ENCODE results near the gene NGRN. TPM values are rescaled to one million over a fixed set of nuclear protein-coding genes. Genes with fewer than 3 reads are reported as not detected.

NGRN gene
- total RNA-seq: 124 and 139 TPM in 2 replicates

GRCh38 chr15:90265271-90266060, at the start of gene NGRN:
Gene NGRN, plus strand, starts transcription at chr15:90265672. Its CDS starts 41 bp downstream, at chr15:90265713.
- Histone ChIP-seq H3K27me3 (ENCODE audit: control insufficient read depth, insufficient read depth, low read length) (no peaks in the 10 kb centered on the region), H3K36me3 (ENCODE audit: control insufficient read depth, insufficient read depth, low read length) (no peaks in the 10 kb centered on the region), H3K4me3 (ENCODE audit: low read depth, low read length) (peak within 1 kb of the TSS; percentile 71)
- DNase-seq (ENCODE audit: low read depth): peak; percentile 63
- TF ChIP-seq CTCF (IDR thresholded peaks at IDR 0.05; ENCODE audit: insufficient read depth, low read length, poor library complexity, severe bottlenecking): no peak

DNA sequence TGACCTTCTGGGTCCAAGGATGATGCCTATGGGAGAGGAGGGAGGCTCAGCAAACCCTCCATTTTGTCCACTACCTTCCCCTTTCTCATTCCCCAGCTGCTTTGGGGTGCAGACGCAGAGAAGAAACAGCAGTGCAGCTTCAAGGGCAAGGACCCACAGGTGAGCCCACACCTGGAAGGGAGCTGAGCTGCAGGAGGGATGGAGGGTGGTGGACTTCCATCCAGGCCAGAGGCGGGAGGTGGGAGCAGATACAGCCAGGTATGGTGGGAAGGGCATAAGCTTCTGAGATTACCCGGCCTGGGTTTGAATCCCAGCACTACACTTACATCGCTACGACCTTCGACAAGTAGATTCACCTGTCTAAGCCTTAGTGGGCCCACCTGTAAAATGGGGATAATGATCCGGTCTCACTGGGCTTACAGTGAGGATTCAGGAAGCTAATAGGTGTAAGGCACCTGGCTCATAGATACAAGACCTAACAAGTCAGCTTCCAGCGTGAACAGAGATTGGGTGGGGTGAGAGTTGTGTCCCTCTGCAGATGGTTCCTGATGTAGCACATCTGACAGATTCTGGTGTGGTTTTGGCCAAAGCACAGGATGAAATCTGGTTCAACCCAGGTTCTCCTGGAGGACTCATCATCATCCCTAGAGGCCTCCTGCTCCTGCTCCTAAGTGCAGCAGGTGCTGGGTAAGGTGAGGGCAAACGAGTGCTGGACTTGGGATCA, 47.6 kb upstream of the NGRN start:
- Histone ChIP-seq H3K4me3 (ENCODE audit: low read depth, low read length) (no peak overlapping the region), H3K27me3 (ENCODE audit: control insufficient read depth, insufficient read depth, low read length) (no peaks in the 10 kb centered on the region), H3K36me3 (ENCODE audit: control insufficient read depth, insufficient read depth, low read length) (peaks cover 3% of the 10 kb centered on the region)
- TF ChIP-seq CTCF (IDR thresholded peaks at IDR 0.05; ENCODE audit: insufficient read depth, low read length, poor library complexity, severe bottlenecking): no peak
- no peak for DNase-seq (ENCODE audit: low read depth)

- Histone ChIP-seq H3K4me3 (ENCODE audit: low read depth, low read length) (no peak overlapping the region), H3K27me3 (ENCODE audit: control insufficient read depth, insufficient read depth, low read length) (no peaks in the 10 kb centered on the region), H3K36me3 (ENCODE audit: control insufficient read depth, insufficient read depth, low read length) (peaks cover 3% of the 10 kb centered on the region)
- peak; percentile 75 for TF ChIP-seq CTCF (IDR thresholded peaks at IDR 0.05; ENCODE audit: insufficient read depth, low read length, poor library complexity, severe bottlenecking)
- no peak for DNase-seq (ENCODE audit: low read depth)
These were observed 45.9 kb upstream of the NGRN start for GRCh38 chr15:90219421-90220141.

DNA sequence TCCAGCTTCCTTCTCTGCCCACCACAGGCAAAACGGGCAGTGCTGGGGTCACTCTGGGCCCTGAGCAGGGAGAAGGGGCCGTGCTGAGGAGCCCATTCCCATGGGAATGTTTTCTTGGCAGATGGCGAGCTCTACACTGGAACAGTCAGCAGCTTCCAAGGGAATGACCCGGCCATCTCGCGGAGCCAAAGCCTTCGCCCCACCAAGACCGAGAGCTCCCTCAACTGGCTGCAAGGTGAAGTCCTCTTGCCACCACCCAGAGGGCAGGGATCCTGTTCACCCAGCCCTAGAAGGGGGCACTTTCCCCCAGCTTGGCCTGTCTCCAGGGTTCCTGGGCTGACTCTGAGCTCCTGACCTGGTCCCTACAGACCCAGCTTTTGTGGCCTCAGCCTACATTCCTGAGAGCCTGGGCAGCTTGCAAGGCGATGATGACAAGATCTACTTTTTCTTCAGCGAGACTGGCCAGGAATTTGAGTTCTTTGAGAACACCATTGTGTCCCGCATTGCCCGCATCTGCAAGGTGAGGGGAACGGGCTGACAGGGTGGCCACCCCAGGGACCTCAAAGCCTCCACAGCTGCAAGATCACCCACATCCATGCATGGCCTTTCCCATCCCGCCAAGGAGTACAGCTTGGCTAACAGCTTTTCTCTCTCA, 44.1 kb upstream of the NGRN start:
- Histone ChIP-seq H3K4me3 (ENCODE audit: low read depth, low read length) (no peak overlapping the region), H3K36me3 (ENCODE audit: control insufficient read depth, insufficient read depth, low read length) (peaks cover 4% of the 10 kb centered on the region), H3K27me3 (ENCODE audit: control insufficient read depth, insufficient read depth, low read length) (no peaks in the 10 kb centered on the region)
- TF ChIP-seq CTCF (IDR thresholded peaks at IDR 0.05; ENCODE audit: insufficient read depth, low read length, poor library complexity, severe bottlenecking): peak; percentile 75
- no peak for DNase-seq (ENCODE audit: low read depth)

GRCh38 chr15:90222547-90222946, 42.9 kb upstream of the NGRN start:
- peaks cover 6% of the 10 kb centered on the region for H3K36me3 ChIP-seq (ENCODE audit: control insufficient read depth, insufficient read depth, low read length)
- TF ChIP-seq CTCF (IDR thresholded peaks at IDR 0.05; ENCODE audit: insufficient read depth, low read length, poor library complexity, severe bottlenecking): no peak
- H3K4me3 ChIP-seq (ENCODE audit: low read depth, low read length): no peak overlapping the region
- no peak for DNase-seq (ENCODE audit: low read depth)
- H3K27me3 ChIP-seq (ENCODE audit: control insufficient read depth, insufficient read depth, low read length): no peaks in the 10 kb centered on the region

All from kidney epithelial cell (primary cell).